Measurements from ENCODE around the gene CCDC66. TPM values are rescaled to one million over a fixed set of nuclear protein-coding genes. Genes with fewer than 3 reads are reported as not detected.

The CCDC66 gene
- total RNA-seq, 1 experiment from 2014 or later, result 32.0 TPM

- no peak overlapping the region for H3K4me2 ChIP-seq (ENCODE audit: insufficient read depth, insufficient read length, low read length)
- H3K23ac ChIP-seq (ENCODE audit: insufficient read length, low read depth, low read length), result no peak overlapping the region
- H3K9me3 Mint-ChIP-seq, result no peaks in the 10 kb centered on the region
- H3K36me3 Mint-ChIP-seq (ENCODE audit: insufficient read depth in 1 of 3, low read depth in 3 of 3), result peaks cover 8 to 53% (median 50%) of the 10 kb centered on the region in 3 experiments; a peak in 6 of 7 replicates
- H3K4me3 Mint-ChIP-seq, result no peak overlapping the region
- H3K79me1 ChIP-seq (ENCODE audit: insufficient read depth, low read depth, low read length, poor library complexity, severe bottlenecking), result no peaks in the 10 kb centered on the region
- no peak overlapping the region for H3K27ac Mint-ChIP-seq
- H3K27me3 ChIP-seq (ENCODE audit: insufficient read depth, low read length), result no peaks in the 10 kb centered on the region
- no peak overlapping the region for H4K5ac ChIP-seq (ENCODE audit: insufficient read length, low read depth, low read length)
- H2BK15ac ChIP-seq (ENCODE audit: low read depth, low read length), result no peak overlapping the region
- DNase-seq, result no peak
- H2BK5ac ChIP-seq (ENCODE audit: insufficient read length, low read length), result no peak overlapping the region
- no peaks in the 10 kb centered on the region for H4K20me1 ChIP-seq (ENCODE audit: control insufficient read depth, insufficient read depth, insufficient read length)
- H3K56ac ChIP-seq (ENCODE audit: insufficient read length, low read depth, low read length), result no peak overlapping the region
- no peak overlapping the region for H3K9ac ChIP-seq (ENCODE audit: extremely low read depth, insufficient read length, low read length)
- no peak overlapping the region for H3K18ac ChIP-seq (ENCODE audit: insufficient read length, low read depth, low read length)
- H3K27me3 Mint-ChIP-seq (ENCODE audit: low read depth), result no peaks in the 10 kb centered on the region
- H3K4me1 Mint-ChIP-seq, result no peaks in the 10 kb centered on the region
- no peaks in the 10 kb centered on the region for H3K79me2 ChIP-seq (ENCODE audit: insufficient read depth, low read length)
- no peak overlapping the region for H2BK120ac ChIP-seq (ENCODE audit: low read depth, low read length, poor library complexity, severe bottlenecking)
- TF ChIP-seq CTCF (conservative IDR thresholded peaks at IDR 0.05), result no peak
- H2BK12ac ChIP-seq (ENCODE audit: insufficient read length, low read depth, low read length), result no peak overlapping the region
- no CpG with 5 or more reads among the region's 4 CpGs for WGBS (ENCODE audit: extremely low coverage, insufficient read length, low lambda C conversion rate)
- no peak overlapping the region for H2AFZ ChIP-seq (ENCODE audit: low read length)
- no peak overlapping the region for H3K27ac ChIP-seq (ENCODE audit: insufficient read length, low read depth, low read length)
- H3T11ph ChIP-seq (ENCODE audit: low read length), result no peak overlapping the region
- H4K91ac ChIP-seq (ENCODE audit: insufficient read length, low read depth, low read length), result no peak overlapping the region
- H4K8ac ChIP-seq (replicated peaks; ENCODE audit: insufficient read length, low read depth, low read length), result no peak overlapping the region
- H3K9me3 ChIP-seq (ENCODE audit: control insufficient read depth, low read depth, low read length), result no peaks in the 10 kb centered on the region
- no peaks in the 10 kb centered on the region for H3K4me1 ChIP-seq (ENCODE audit: insufficient read depth, low read length)
- no peak overlapping the region for H3K4ac ChIP-seq (ENCODE audit: low read depth, low read length)
- no peak overlapping the region for H2AK5ac ChIP-seq (ENCODE audit: insufficient read length, low read length)
- H2BK20ac ChIP-seq (ENCODE audit: low read depth, low read length, poor library complexity, severe bottlenecking), result no peak overlapping the region
- no peaks in the 10 kb centered on the region for H3K23me2 ChIP-seq (ENCODE audit: insufficient read length, low read depth, low read length, poor library complexity, severe bottlenecking)
- H3K14ac ChIP-seq (ENCODE audit: insufficient read depth, low read length), result no peak overlapping the region
Observed at GRCh38 chr3:56633181-56633580, 76.2 kb downstream of the CCDC66 start.

All from H9 (cell line).